ENCODE results near the gene PAXX.

PAXX gene

DNA sequence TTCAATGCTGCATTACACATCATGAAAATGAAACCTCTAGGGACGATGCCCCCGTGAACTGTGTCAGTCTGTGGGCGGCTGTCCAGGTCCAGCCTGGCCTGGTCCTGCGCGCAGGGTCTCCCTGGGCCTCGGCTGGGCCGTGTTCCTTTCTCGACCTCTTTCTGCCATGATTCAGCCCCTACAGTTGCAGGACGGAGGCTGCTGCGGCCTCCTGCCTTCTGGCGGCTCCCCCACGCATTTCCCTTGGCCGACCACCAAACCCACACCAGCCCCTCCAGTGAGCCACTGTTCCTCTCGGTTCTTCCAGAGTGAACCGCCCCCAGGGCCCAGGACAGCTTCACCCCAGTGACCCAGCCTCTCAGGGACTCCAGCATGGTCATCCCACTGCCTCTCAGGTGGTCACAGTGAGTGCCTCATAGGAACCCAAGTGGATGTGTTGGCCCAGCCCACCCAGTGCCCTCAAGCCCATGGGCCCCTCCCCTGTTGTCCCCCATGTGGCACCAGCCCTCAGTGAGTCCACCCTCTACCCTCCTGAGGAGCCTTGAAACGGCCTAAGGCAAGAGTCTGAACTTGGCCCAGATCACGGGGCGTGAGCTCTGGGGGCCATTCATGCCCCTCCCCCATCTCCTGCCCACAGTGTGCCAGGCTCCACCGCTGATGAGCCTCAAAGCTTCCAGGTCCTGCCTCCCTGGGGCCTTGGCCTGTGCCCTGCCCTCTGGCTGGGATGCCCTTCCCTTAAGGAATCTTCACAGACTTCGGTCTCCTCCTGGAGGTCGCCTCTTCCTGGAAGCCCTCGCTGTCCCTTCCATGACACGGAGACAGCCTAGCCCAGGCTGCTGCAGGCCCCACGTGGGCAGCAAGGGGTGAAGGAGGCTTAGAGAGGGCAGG, 14.1 kb downstream of the PAXX start:
- TF ChIP-seq ZNF274 (IDR thresholded peaks at IDR 0.05; ENCODE audit: low read depth, low read length) = no peak
- no peak overlapping the region for H3K4me3 ChIP-seq (ENCODE audit: low read length)

DNA sequence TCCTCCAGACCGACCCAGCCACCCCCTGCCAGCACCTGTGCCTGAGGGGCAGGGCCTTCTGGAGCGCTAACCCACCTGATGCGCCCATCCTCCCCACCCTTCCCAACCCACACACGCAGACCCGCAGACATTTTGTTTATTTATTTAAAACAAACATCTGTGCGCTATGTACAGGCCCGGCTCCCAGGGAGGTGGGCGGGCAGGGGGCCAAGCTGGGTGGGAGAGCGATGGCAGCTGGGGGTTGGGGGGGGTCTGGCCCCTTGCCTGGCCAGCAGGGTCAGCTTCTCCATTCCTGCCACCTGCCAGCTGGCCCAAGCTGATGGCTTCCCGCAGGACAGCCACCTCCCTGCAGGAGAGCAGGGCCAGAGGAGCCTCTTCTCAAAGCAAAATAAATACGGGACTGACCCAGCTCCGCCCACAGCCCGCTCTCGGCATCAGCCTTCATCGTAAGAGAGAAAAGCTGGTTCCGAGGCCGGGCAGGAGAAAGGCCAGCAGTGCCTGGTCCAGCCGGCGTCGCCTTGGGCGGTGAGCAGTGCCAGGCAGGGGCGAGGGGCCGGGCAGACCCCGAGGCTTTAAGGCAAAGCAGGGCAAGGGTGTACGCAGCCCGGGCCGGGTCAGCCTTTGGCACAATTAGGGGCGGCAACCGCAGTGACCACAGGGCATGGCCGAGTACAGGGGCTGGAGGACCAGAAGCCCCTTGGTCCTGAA, 15.0 kb downstream of the PAXX start:
- H3K4me3 ChIP-seq (ENCODE audit: low read length) = no peak overlapping the region
- no peak for TF ChIP-seq ZNF274 (IDR thresholded peaks at IDR 0.05; ENCODE audit: low read depth, low read length)

DNA sequence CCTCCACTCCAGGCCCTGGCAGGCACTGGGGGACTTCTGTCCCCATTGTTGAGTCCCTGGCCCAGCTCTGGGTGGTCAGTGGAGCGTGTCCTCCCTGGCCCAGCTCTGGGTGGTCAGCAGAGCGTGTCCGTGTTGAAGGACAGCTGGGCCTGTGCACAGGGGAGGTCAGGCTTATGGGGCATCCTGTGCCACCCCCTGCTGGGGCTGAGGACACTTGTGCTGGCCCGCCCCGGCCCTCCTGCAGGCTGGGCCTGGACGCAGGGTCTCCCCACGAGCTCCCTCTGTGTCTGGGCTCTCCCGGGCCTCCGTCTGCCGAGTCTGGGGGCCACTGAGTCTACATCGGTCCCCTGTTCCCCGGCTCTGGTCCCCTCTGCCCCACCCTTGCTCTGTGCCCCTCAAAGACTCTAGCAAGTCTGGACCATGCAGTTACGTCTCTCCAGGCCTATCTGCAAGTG, 15.6 kb downstream of the PAXX start:
- no peak for TF ChIP-seq ZNF274 (IDR thresholded peaks at IDR 0.05; ENCODE audit: low read depth, low read length)
- H3K4me3 ChIP-seq (ENCODE audit: low read length) = no peak overlapping the region

DNA sequence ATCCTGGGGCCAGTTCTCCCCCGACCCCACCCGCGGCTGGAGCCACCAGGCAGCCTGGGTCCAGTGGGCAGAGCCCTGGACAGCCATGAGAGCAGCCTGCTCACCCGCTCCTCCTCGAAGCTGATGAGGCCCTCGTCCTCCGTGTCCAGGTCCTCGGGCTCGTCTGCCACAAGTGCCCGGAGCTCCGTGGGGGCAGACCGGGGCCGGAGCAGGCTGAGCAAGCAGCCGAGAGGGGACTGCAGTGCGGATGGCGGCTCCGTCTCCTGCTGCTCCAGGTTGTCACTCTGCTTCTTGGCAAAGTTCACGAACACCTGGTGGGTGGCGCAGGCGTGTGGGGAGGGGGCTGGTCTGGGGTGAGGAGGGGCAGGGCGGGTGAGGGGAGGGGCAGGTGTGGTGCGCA, 16.1 kb downstream of the PAXX start:
- TF ChIP-seq ZNF274 (IDR thresholded peaks at IDR 0.05; ENCODE audit: low read depth, low read length) = no peak
- H3K4me3 ChIP-seq (ENCODE audit: low read length) = no peak overlapping the region

DNA sequence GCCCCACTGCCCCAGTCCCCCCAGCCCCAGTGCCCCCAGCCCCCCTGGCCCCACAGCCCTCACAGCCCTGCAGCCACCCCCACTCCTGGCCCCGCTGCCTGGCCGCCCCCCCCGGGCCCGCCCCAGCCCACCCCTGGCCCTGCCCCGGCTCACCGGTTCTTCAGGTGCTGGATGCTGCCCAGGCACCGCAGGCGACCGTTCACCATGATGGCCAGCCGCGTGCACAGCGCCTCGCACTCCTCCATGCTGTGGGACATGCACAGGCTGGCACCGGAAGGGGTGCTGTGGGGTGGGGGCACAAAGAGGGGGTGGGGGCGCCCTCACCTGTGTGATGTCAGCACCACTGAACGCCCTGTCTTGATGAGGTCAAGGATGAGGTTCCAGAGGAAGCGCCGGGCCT, 17.0 kb downstream of the PAXX start:
- no peak overlapping the region for H3K4me3 ChIP-seq (ENCODE audit: low read length)
- TF ChIP-seq ZNF274 (IDR thresholded peaks at IDR 0.05; ENCODE audit: low read depth, low read length) = no peak

DNA sequence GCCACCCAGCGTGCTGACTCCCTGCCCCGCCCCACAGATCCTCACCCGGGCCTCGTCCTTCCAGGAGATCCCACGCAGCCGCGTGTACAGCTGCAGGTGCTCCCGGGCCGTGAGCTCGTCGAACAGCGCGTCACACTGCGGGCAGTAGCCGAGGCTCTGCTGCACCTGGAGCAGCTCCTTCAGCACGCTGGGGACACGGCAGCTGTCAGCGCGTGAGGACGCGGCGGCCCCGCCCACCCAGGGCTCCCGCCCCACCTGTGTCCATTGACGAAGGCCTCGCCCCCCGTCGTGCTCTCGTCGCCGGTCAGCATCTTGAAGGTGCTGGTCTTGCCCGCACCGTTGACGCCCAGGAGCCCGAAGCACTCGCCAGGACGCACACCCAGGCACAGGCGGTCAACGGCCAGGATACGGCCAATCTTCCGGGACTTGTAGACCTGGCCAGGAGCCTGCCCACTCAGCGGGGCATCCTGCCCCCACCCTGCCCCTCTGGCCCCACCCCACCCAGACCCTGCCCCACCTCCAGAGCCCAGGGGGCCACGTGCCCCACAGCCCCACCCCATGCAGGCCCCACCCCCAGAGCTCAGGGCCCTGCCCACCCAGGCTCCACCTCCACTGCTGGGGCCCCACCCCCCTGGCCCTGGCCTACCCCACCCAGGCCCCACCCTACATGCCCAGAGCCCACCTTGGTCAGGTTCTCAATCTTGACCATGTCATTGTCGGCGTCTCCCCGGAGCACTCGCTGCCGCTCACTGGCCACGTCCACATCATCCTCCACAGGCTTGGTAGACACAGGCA, 17.9 kb downstream of the PAXX start:
- no peak overlapping the region for H3K4me3 ChIP-seq (ENCODE audit: low read length)
- TF ChIP-seq ZNF274 (IDR thresholded peaks at IDR 0.05; ENCODE audit: low read depth, low read length) = no peak

DNA sequence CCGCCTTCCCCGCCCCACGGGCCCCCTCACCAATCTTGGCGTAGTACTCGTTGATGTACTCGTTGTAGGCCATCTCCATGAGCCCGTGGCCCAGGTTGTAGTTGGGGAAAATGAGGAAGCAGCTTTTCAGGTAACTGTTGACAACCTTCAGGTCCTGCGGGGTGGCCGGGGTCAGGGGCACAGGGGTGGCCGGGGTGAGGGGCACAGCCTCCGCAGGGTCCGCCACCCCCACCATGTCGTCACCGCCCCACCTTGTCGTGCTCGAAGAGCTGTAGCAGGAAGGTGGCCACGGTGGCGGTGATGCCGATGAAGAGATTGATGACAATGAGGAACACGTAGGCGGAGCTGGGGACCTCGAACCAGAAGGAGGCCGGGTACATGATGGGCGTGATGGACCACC, 18.9 kb downstream of the PAXX start:
- no peak for TF ChIP-seq ZNF274 (IDR thresholded peaks at IDR 0.05; ENCODE audit: low read depth, low read length)
- no peak overlapping the region for H3K4me3 ChIP-seq (ENCODE audit: low read length)

DNA sequence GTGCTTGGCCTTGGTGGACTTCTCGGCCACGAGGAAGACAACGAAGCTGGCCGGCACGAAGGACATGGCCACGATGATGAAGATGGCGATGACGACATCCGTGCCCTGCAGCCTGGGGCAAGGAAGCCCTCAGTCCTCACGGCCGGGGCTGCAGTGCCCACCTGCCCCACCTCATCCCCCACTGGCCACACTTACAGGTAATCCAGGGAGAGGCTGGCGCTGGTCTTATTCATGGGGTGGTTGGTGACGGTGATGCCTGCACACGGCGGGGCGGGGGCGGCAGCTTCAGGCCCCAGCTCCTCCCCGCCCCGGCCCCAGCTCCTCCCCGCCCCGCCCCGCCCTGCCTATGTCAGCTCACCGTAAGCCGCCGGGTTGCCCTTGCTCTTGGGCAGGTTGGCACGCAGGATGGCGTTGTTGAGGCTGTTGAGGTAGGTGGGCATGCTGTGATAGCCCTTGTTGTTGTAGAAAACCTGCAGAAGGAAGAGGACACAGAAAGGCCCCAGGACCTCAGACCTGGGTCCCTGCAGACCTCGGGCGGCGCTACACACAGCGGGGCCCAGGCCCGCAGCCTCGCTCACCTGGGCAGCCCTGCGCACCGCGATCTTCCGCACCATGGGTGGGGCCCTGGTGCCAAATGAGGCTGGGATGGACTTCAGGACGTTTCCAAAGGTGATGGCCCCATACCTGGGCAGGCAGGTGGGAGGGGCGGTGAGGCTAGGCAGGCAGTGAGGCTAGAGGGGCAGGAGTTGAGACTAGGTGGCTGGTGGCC, 19.9 kb downstream of the PAXX start:
- TF ChIP-seq ZNF274 (IDR thresholded peaks at IDR 0.05; ENCODE audit: low read depth, low read length) = no peak

DNA sequence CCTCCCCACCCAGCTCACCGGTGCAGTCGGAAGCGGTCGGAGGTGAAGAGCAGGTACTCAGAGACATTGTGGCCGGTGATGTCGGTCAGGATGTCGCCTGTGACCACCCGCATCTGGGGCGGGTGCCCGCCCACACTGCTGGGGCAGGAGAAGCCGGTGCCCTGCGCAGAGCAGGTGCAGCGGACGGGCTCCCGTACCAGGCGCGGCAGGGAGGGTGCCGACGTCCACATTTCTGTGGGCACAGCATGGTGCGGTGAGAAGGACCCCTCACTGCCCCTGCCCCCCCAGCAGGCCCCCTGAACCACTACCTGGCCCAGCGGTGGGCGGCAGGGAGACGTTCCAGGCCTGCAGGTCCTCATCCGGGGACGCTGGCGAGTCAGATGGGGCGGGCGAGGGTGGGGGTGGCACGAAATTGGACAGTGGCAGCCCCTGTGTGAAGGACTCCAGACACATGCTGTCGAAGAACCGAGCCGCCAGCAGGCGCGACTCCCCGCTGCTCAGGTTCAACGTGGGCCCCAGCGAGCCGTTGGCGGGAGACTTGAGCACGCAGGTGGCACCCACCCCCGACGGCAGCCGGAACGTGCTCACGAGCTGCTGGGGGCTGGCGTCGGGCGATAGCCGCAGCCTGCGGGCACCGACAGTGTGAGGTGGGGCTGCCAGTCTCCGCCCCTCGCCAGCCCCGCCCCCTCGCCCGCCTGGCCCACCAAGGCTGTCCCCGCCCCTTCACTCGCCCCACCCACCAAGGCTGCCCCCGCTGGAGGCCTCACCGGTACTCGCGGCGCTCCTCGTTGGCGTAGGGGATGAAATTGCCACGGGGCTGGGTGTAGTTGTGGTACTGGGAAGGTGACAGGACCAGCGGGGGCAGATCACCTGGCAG, 20.7 kb downstream of the PAXX start:
- no peak overlapping the region for H3K4me3 ChIP-seq (ENCODE audit: low read length)
- TF ChIP-seq ZNF274 (IDR thresholded peaks at IDR 0.05; ENCODE audit: low read depth, low read length) = no peak

More for the DNA sequence above, 19.9 kb downstream of the PAXX start:
- no peak overlapping the region for H3K4me3 ChIP-seq (ENCODE audit: low read length)

DNA sequence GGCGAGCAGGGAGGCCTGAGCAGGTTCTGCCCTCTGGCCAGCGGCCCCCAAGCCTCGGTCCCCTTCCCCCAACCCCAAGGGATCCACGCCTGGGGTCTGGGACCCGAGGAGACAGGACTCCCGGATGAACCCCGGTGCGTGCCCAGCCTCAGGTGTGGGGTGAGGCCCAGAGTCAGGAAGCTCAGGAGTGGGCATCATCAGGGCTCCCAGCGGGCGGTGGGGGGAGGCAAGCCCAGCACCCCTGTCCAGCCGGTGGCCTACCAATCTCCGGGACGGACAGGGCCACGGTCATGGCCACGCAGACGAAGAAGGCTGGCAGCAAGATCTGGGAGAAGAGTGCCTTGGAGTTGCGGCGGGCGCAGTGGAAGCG, 21.3 kb downstream of the PAXX start:
- no peak for TF ChIP-seq ZNF274 (IDR thresholded peaks at IDR 0.05; ENCODE audit: low read depth, low read length)
- H3K4me3 ChIP-seq (ENCODE audit: low read length) = no peak overlapping the region

DNA sequence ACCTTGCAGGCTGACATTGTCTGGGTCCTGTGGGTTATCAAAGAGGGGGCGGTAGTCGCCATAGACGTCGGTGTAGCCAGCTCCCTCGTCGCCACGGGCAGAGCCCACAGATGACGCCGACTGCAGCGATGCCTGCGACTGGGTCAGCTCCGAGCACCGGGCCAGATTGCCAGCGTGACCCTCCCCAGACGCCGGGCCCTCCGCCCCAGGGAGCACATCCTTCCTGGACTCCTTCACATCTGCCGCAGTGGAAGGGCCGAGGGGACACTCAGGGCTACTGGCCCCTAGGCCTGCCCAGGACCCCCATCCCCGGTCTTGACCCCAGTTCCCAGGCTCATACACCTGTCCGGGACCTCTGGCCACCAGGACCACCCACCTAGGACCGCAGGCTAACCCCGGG, 21.9 kb downstream of the PAXX start:
- no peak overlapping the region for H3K4me3 ChIP-seq (ENCODE audit: low read length)
- TF ChIP-seq ZNF274 (IDR thresholded peaks at IDR 0.05; ENCODE audit: low read depth, low read length) = no peak

DNA sequence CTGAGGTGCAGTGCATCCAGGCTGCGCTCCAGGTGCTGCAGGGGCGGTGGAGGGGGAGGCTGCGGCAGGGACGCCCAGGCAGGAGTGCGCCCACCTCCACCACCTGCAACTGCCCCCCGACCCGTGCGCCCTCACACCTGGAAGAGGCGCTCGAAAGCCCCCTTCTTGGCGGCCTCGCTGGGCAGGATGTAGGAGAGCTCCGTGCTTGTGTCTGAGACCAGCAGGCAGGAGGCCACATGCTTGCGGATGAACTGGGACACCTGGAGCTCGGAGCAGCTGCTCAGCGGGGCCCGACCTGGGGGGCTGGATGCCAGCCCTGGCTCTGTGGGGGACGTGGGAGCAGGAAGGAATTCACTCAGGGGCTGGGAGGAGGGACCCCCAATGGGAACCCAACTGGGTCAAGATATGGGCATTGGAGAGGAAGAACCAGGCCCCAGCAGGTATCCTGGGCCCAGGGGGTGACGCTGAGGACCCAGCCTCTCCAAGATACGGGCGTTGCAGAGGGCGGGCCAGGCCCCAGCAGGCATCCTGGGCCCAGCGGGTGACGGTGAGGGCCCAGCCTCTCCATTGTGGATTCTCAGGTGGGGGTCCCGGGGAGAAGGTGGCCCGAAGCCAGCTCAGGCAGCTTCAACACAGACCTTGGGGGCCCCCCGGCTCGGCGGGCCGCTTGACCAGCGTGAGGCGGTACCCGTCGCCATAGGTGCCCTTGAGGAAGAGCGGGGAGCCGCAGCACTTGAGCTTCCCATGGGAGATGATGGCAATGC, 22.7 kb downstream of the PAXX start:
- no peak overlapping the region for H3K4me3 ChIP-seq (ENCODE audit: low read length)
- TF ChIP-seq ZNF274 (IDR thresholded peaks at IDR 0.05; ENCODE audit: low read depth, low read length) = no peak
